ENCODE measurements around the gene ZNG1A. TPM values are rescaled to one million over a fixed set of nuclear protein-coding genes. Genes with fewer than 3 reads are reported as not detected.
"Not testable (repeated sequence)": the region's sequence is repeated elsewhere in the genome, so short reads cannot be mapped to it uniquely, and the experiment has no call there.

The ZNG1A gene
- polyA plus RNA-seq (ENCODE audit: low read depth in 6 of 6) = 10 to 100 TPM; 16.4 to 60.3 (median 26.9) TPM

GRCh38 chr9:178970-179383 is at the start of gene ZNG1A:
Gene ZNG1A, minus strand, starts transcription at chr9:179056. Its CDS starts 87 bp downstream, at chr9:178969.
- H3K4me3 Mint-ChIP-seq = peak within 1 kb of the TSS; percentile 32 to 89 (median 81)
- H3K36me3 Mint-ChIP-seq; ATAC-seq (ENCODE audit: low read depth in 2 of 2); H3K4me1 Mint-ChIP-seq; H3K9me3 Mint-ChIP-seq; H3K27me3 Mint-ChIP-seq: not testable (repeated sequence)
- peak within 1 kb of the TSS in 5 of 6 donors; percentile 81 to 96 (median 94) for H3K27ac Mint-ChIP-seq
- DNase-seq = peak; percentile 83

- H3K4me1 Mint-ChIP-seq = peaks cover 10 to 19% (median 17%) of the 10 kb centered on the region in 3 donors
- ATAC-seq (ENCODE audit: low read depth in 2 of 2) (no peak), DNase-seq (no peak)
- peak overlapping the region in 1 of 8 donors; percentile 2 for H3K4me3 Mint-ChIP-seq
- H3K36me3 Mint-ChIP-seq = peaks cover 7 to 12% of the 10 kb centered on the region in 2 donors
- H3K27ac Mint-ChIP-seq = peak overlapping the region in 2 of 6 donors; percentile 48 to 79
- H3K27me3 Mint-ChIP-seq = no peaks in the 10 kb centered on the region
- peaks cover 0 to 4% (median 0%) of the 10 kb centered on the region in 7 donors for H3K9me3 Mint-ChIP-seq
These were observed 49.0 kb upstream of the ZNG1A start for GRCh38 chr9:227860-228259.

GRCh38 chr9:224582-225520 is 46.0 kb upstream of the ZNG1A start:
- Mint-ChIP-seq H3K9me3 (peaks cover 0 to 4% (median 0%) of the 10 kb centered on the region in 7 donors), H3K27ac (peak overlapping the region in 5 of 6 donors; percentile 1 to 79 (median 45)), H3K36me3 (peaks cover 7 to 12% of the 10 kb centered on the region in 2 donors), H3K4me1 (peaks cover 22 to 39% (median 36%) of the 10 kb centered on the region in 3 donors), H3K4me3 (peak overlapping the region in 6 of 8 donors; percentile 7 to 65 (median 47)), H3K27me3 (no peaks in the 10 kb centered on the region)
- no peak for DNase-seq
- ATAC-seq (ENCODE audit: low read depth in 2 of 2) = peak in 1 of 2 donors; percentile 28

GRCh38 chr9:224026-224425 is 45.2 kb upstream of the ZNG1A start:
- ATAC-seq (ENCODE audit: low read depth in 2 of 2) = no peak
- peak overlapping the region in 3 of 6 donors; percentile 9 to 79 (median 45) for H3K27ac Mint-ChIP-seq
- H3K27me3 Mint-ChIP-seq = no peaks in the 10 kb centered on the region
- H3K4me3 Mint-ChIP-seq = peak overlapping the region in 5 of 8 donors; percentile 7 to 65 (median 48)
- H3K9me3 Mint-ChIP-seq = peaks cover 0 to 4% (median 0%) of the 10 kb centered on the region in 7 donors
- peaks cover 25 to 42% (median 36%) of the 10 kb centered on the region in 3 donors for H3K4me1 Mint-ChIP-seq
- H3K36me3 Mint-ChIP-seq = peaks cover 7% of the 10 kb centered on the region in 2 donors
- DNase-seq = no peak

GRCh38 chr9:223152-223551 is 44.3 kb upstream of the ZNG1A start:
- no peaks in the 10 kb centered on the region for H3K27me3 Mint-ChIP-seq
- H3K36me3 Mint-ChIP-seq = peaks cover 6 to 7% of the 10 kb centered on the region in 2 donors
- peak overlapping the region in 3 of 6 donors; percentile 20 to 59 (median 34) for H3K27ac Mint-ChIP-seq
- ATAC-seq (ENCODE audit: low read depth in 2 of 2) (no peak), DNase-seq (no peak)
- H3K4me3 Mint-ChIP-seq = peak overlapping the region in 7 of 8 donors; percentile 23 to 78 (median 43)
- H3K9me3 Mint-ChIP-seq = peaks cover 0 to 4% (median 0%) of the 10 kb centered on the region in 7 donors
- H3K4me1 Mint-ChIP-seq = peaks cover 25 to 42% (median 34%) of the 10 kb centered on the region in 3 donors

- H3K27me3 Mint-ChIP-seq = no peaks in the 10 kb centered on the region
- peaks cover 0 to under 1% of the 10 kb centered on the region in 2 donors for H3K36me3 Mint-ChIP-seq
- peak; percentile 16 to 28 for ATAC-seq (ENCODE audit: low read depth in 2 of 2)
- H3K4me3 Mint-ChIP-seq = peak overlapping the region in 7 of 8 donors; percentile 3 to 78 (median 31)
- peak overlapping the region in 5 of 6 donors; percentile 11 to 50 (median 34) for H3K27ac Mint-ChIP-seq
- H3K4me1 Mint-ChIP-seq = peaks cover 24 to 41% (median 32%) of the 10 kb centered on the region in 3 donors
- DNase-seq = no peak
- no peaks in the 10 kb centered on the region for H3K9me3 Mint-ChIP-seq
These were observed 43.3 kb upstream of the ZNG1A start for GRCh38 chr9:221989-222776.

- ATAC-seq (ENCODE audit: low read depth in 2 of 2) (no peak), DNase-seq (no peak)
- peak overlapping the region in 5 of 8 donors; percentile 1 to 48 (median 15) for H3K4me3 Mint-ChIP-seq
- no peaks in the 10 kb centered on the region for H3K27me3 Mint-ChIP-seq
- H3K27ac Mint-ChIP-seq = peak overlapping the region in 2 of 6 donors; percentile 41 to 49
- H3K9me3 Mint-ChIP-seq = no peaks in the 10 kb centered on the region
- no peaks in the 10 kb centered on the region for H3K36me3 Mint-ChIP-seq
- peaks cover 37 to 61% (median 48%) of the 10 kb centered on the region in 3 donors for H3K4me1 Mint-ChIP-seq
These were observed 41.0 kb upstream of the ZNG1A start for GRCh38 chr9:219670-220365.

GRCh38 chr9:219036-219435 is 40.2 kb upstream of the ZNG1A start:
- H3K4me1 Mint-ChIP-seq = peaks cover 37 to 64% (median 48%) of the 10 kb centered on the region in 3 donors
- not testable (repeated sequence) for H3K27me3 Mint-ChIP-seq; H3K9me3 Mint-ChIP-seq; DNase-seq; ATAC-seq (ENCODE audit: low read depth in 2 of 2); H3K36me3 Mint-ChIP-seq; H3K27ac Mint-ChIP-seq; H3K4me3 Mint-ChIP-seq

GRCh38 chr9:217950-218349 is 39.1 kb upstream of the ZNG1A start:
- Mint-ChIP-seq H3K27ac (no peak overlapping the region), H3K9me3 (no peaks in the 10 kb centered on the region), H3K4me3 (no peak overlapping the region), H3K36me3 (no peaks in the 10 kb centered on the region), H3K27me3 (no peaks in the 10 kb centered on the region), H3K4me1 (peaks cover 33 to 62% (median 44%) of the 10 kb centered on the region in 3 donors)
- DNase-seq (no peak), ATAC-seq (ENCODE audit: low read depth in 2 of 2) (no peak)

- no peaks in the 10 kb centered on the region for H3K9me3 Mint-ChIP-seq
- DNase-seq (no peak), ATAC-seq (ENCODE audit: low read depth in 2 of 2) (no peak)
- H3K27me3 Mint-ChIP-seq = no peaks in the 10 kb centered on the region
- no peaks in the 10 kb centered on the region for H3K36me3 Mint-ChIP-seq
- peak overlapping the region in 3 of 6 donors; percentile 13 to 29 (median 18) for H3K27ac Mint-ChIP-seq
- H3K4me3 Mint-ChIP-seq = peak overlapping the region in 7 of 8 donors; percentile 76 to 97 (median 92)
- peaks cover 23 to 51% (median 33%) of the 10 kb centered on the region in 3 donors for H3K4me1 Mint-ChIP-seq
These were observed 38.0 kb upstream of the ZNG1A start for GRCh38 chr9:216866-217265.

- no peak for ATAC-seq (ENCODE audit: low read depth in 2 of 2)
- peak overlapping the region; percentile 69 to 96 (median 92) for H3K27ac Mint-ChIP-seq
- H3K36me3 Mint-ChIP-seq = no peaks in the 10 kb centered on the region
These were observed 36.8 kb upstream of the ZNG1A start for GRCh38 chr9:215631-216155.

More at GRCh38 chr9:215631-216155, 36.8 kb upstream of the ZNG1A start:
- Mint-ChIP-seq H3K4me3 (peak overlapping the region in 7 of 8 donors; percentile 87 to 97 (median 93)), H3K27me3 (no peaks in the 10 kb centered on the region), H3K9me3 (no peaks in the 10 kb centered on the region), H3K4me1 (peaks cover 21 to 42% (median 32%) of the 10 kb centered on the region in 3 donors)
- DNase-seq = no peak
